GM18870 (cell line): ENCODE results near the gene ANXA2R.
A peak's percentile ranks its signal among the peaks of the same experiment; 100 is the strongest.
"Not testable (repeated sequence)": the region's sequence is repeated elsewhere in the genome, so short reads cannot be mapped to it uniquely, and the experiment has no call there.

Experiments
- ATAC-seq: cut with Tn5 transposase; IDR thresholded peaks from one replicate; pipeline ENCODE4 v1.9.1; 2021; ENCODE audit warnings: moderate library complexity; ENCODE audit not compliant: unreplicated experiment

Gene ANXA2R, protein sequence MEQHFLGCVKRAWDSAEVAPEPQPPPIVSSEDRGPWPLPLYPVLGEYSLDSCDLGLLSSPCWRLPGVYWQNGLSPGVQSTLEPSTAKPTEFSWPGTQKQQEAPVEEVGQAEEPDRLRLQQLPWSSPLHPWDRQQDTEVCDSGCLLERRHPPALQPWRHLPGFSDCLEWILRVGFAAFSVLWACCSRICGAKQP

DNA sequence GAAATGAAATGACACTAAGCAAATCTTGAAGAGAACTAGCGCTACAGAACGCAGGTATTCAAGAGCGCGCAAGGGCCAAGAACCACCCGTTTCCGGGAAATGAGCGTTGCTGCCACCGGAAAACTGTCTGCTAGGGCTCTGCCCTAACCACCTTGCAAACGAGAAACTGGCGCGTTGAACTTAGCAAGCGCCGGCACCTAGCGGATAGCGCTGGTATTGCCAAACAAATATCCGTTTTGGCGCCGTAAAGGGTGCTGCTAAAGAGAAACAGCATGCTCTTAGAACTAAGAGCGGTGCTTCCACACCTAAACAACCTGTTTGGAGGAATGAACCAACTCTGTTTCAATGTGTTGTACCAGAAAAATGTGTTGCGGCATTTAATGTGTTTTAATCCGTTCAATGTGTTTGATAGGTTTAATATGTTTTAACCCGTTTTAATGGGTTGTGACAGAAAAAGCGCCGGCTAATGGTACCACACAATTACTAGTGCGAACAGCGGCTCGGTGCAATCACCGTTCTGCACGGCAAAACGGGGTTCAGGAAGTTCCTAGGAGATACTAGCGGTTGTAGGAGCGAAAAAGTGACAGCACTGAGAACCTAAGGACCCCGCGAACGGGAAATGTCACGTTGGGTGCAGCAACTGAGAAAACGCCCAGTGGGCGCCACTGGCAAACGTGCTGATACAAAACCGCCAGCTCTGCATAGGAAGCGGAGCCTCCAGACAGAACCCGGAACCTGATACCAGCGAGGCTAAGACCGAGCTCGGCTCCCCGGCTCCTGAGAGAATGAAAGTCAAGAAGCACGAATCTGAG is at the start of gene ANXA2R:
Gene ANXA2R, minus strand, starts transcription at position 33 of the 812 bp plus-strand sequence. CDS start 273 bp downstream, outside the sequence.
- peak; percentile 40 for ATAC-seq

DNA sequence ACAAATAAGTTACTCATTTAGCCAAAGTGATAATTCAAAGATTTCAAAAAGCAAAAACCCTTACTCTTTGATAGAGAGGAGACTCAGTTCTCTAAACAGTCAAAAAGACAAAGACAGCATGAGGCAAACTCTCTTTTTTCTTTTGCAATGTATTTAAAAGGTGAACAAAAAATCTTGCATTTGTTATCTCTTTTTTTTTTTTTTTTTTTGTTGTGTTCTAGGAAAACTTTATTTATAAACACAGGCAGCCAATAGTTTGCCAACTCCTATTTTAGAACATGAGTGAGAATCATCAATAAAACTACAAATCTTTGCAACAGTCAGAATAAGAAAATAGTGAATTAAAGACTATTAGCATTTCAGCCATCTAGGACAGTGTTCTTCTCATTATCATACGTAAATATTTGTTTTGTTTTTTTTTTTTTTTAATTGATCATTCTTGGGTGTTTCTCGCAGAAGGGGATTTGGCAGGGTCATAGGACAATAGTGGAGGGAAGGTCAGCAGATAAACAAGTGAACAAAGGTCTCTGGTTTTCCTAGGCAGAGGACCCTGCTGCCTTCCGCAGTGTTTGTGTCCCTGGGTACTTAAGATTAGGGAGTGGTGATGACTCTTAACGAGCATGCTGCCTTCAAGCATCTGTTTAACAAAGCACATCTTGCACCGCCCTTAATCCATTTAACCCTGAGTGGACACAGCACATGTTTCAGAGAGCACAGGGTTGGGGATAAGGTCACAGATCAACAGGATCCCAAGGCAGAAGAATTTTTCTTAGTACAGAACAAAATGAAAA is 46.2 kb upstream of the ANXA2R start:
- ATAC-seq: not testable (repeated sequence)

DNA sequence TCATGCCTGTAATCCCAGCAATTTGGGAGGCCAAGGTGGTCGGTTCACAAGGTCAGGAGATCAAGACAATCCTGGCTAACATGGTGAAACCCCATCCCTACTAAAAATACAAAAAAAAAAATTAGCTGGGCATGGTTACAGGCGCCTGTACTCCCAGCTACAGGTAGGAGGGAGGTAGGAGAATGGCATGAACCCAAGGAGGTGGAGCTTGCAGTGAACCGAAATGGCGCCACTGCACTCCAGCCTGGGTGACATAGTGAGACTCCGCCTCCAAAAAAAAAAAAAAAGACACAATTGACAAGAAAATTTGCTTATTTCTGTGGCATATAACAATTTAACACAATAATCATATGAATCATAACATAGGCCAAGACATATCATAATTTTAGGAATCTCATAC is 45.3 kb upstream of the ANXA2R start:
- ATAC-seq: no peak

DNA sequence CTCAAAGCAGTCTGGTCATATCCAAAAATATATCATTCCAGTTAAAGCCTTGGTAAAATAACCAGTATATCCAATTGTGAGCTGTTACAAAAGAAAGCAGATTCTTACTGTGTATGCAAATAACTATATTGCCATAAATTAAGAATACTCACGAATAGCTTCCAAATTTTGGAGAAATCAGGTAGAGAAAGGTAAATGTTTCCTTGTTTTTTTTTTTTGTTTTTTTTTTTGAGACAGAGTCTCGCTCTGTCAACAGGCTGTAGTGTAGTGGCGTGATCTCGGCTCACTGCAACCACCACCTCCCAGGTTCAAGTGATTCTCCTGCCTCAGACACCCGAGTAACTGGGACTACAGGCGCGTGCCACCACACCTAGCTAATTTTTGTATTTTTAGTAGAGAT is 44.3 kb upstream of the ANXA2R start:
- ATAC-seq: not testable (repeated sequence)

DNA sequence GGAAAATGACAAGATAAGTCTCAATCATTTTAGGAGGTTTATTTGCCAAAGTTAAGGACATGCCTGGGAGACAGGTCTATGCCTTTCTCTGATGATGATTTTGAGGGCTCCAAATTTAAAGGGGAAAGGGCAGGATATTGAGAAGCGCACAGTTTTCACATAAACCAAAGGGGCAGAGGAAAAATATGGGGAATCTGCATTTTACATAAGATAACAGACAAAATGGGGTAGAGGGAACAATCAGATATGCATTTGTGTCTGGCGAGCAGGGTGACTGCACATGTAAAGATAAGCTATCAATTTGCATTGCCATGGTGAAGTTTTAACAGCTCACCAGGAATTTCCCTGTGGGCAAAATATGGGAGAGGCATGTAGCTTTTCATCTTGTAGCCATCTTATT is 41.2 kb upstream of the ANXA2R start:
- not testable (repeated sequence) for ATAC-seq

DNA sequence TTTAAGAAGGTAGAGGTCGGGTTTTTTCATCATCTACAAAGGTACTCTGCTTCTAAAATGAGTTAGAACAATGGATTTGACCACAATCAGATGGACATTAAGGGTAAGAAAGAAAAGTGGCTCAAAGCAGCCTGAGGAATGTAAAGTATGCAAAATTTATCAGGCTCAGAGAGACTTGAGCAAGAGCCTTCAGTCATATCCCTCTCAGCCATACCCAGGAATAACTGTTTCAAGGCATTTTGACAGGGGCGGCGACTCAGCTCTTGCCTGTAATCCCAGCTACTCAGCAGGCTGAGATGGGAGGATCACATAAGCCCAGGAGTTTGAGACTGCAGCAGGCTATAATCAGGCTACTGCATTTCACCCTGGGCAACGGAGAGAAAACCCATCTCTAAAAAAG is 38.8 kb upstream of the ANXA2R start:
- ATAC-seq: no peak

DNA sequence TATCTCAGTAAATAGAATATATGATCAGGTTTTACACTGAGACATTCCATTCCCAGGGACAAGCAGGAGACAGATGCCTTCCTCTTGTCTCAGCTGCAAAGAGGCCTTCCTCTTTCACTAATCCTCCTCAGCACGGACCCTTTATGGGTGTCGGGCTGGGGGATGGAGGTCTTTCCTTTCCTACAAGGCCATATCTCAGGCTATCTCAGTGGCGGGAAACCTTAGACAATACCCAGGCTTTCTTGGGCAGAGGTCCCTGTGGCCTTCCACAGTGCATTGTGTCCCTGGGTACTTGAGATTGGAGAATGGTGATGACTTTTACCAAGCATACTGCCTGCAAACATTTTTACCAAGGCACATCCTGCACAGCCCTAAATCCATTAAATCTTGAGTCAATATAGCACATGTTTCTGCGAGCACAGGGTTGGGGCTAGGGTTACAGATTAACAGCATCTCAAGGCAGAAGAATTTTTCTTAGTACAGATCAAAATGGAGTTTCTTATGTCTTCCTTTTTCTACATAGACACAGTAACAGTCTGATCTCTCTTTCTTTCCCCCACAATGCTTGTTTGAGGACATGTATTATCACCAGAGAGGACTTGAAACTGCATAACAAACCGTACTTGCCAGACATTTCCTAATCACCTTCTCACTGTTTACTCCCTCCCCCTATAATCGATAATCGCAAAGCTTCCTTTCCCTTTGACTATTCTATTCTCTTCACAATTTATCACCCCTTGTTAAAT is 37.5 kb upstream of the ANXA2R start:
- ATAC-seq: not testable (repeated sequence)

DNA sequence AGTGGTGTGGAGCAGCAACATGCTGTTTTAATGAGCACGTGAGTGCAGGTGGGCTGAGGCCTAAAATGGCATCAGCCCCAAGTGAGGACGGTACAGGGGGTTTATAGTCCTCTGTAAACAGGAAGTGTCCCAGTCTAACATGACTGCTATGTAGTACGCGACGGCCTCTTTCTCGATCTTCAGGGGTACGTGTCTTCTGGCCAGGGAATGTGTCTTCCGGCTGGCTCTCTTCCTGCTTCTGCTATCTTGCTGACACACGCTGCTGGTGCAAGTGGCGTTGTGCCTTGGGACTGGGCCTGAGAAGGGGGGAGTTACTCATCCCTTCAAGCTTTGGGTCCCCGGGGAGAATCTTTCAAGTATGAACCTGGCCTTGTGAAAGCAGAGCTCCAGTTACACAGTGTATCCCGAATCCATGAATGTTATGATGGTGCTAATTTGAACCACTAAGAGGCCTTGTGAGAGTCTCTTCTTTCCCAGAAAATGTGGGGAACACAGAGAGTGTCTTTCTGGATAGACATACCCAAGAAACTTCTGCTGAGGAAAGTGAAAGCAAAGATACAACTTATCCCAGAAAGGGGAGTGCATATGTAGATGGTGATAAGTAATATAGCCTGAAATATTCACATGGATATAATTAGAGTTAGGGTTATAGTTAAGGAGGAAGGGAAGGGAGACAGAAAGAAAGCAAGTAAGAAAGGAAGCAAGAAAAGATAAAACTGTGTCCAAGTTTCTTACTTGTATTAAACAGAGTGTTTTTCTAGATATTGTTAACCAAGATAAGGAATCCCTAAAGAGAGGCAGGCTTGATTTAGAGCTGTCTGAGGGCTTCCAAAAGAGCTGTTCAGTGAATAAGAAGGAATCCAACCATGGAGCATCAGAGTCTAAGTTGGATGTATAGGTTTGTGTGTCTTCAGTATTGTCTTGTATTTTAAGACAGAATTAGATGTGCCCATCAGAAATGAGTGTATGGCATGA is 35.5 kb upstream of the ANXA2R start:
- no peak for ATAC-seq

DNA sequence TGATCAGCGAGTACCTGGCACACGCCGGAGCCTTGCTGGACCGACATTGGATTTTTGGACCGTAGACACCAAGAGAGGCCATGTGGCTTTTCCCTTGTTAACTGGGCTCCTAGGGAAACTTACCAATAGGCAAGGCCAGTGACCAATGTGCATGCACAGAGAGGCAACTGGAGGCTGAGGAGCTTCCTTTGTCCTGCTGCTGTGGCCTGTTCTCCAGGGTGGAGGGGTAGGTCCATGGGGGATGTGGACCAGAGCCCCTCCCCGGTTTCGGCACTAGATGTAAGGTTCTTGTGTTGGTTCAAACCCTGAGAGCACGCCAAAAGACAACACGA is 34.8 kb upstream of the ANXA2R start:
- no peak for ATAC-seq

DNA sequence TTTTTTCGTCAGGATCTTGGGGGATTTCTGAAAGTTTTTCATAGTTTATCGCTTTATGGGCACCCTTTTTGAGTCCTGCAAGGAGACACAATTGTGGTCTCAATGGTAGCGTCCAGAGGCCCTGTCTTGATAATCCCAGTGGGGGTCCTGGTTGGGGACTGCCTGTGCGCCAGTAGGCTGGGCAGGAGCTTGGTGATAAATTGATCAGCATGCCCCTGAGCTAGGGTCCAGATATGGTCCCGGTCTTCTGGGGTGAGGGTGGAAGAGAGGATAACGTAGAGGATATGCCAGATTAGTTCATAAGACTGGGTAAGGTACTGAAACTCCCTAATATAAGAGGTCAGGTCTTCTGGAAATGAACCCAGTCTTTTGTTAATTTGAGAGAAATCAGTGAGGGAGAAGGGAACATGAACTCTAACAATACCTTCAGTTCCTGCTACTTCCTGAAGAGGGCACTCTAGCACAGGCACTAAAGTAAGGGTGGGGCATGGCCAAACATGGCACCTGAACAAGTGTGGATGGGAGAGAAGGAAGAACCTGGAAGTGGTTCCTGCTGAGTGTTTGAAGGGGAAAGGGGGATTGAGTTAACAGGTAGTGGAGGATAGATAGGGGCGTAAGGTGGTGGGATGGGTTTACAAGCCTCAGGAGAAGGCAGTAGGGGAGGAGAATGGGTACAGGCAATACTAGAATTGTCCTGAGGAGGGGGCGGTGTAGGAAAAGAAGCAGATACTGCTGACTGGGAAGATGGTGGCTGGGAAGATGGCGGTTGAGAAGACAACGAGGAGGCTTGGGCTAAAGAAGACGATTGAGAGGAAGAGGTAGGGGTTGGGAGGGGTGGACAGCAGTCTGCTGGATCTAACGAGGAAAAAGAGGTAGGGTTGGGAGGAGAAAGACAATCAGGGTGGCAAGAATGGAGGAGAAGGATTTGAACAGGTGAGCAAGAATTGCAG is 33.8 kb upstream of the ANXA2R start:
- ATAC-seq: no peak

DNA sequence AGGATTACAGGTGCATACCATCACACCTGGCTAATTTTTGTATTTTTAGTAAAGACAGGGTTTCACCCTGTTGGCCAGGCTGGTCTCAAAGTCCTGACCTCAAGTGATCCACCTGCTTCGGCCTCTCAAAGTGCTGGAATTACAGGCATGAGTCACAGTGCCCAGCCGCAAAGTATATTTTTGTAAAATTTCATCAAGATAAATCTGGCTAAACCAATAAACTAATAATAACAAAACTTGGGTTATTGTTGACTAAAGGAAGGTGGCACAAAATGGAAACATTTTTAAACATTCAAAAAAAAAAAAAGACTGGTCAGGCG is 29.2 kb upstream of the ANXA2R start:
- not testable (repeated sequence) for ATAC-seq

DNA sequence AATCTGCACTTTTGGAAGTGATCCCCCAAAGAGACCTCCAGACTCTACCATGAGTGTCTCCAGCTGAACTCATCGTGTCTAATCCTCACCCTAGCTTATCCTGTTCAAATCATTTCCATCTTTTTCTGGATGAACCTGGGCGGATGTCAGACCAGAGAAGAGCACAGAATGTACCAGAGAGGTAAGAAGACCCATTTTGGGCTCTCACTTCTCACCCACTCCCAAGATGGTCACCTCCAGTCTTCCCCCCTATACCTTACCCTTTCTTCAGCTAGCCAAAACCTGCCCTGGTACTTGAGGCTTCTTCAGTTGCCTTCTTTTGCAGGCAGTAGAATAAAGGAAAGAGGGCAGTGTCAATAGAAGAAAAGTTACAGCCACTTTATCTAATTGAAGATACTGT is 27.9 kb upstream of the ANXA2R start:
- no peak for ATAC-seq

DNA sequence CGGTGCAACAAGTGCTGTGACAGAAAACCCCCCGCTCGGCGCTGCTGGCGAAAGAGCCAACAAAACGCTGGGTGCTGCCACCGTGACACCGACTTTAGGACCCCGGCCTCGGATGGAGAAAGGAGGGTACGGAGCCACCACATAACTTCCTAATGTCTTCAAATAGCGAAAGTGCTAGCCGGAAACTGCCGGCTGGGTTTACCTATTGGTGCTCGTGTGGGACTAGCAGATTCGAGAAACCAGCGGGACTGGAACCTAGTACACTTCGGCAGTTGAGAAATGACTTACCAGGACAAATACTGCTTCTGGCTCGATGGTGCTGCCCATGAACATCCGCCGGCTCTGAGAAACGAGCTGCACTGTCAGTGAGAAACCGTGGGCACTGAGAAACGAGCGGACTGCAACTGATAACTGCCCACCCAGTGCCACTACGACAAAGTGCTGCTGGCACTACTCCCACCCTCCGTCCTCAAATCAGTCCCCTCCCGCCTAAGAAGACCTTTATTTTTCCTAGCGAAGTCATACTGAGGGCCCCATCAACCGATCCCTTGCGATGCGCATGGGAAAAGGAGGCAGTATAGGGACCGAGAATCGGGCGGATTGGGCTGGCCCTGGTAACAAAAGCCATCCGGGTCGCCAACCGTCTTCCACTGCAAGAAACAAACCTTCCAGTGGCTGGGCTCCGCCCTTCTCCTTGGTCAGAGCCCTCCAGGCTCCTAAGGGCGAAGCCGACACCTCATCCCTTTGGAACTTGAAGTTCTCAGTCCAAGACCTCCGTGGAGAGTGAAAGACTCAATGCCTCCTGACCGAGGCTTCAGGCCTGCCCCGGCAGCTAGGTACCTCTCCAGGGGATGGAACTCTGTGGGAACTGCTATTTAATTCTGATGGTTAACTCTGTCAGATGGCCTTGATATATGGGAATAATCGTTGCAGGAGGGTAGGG is 27.0 kb upstream of the ANXA2R start:
- peak; percentile 34 for ATAC-seq

DNA sequence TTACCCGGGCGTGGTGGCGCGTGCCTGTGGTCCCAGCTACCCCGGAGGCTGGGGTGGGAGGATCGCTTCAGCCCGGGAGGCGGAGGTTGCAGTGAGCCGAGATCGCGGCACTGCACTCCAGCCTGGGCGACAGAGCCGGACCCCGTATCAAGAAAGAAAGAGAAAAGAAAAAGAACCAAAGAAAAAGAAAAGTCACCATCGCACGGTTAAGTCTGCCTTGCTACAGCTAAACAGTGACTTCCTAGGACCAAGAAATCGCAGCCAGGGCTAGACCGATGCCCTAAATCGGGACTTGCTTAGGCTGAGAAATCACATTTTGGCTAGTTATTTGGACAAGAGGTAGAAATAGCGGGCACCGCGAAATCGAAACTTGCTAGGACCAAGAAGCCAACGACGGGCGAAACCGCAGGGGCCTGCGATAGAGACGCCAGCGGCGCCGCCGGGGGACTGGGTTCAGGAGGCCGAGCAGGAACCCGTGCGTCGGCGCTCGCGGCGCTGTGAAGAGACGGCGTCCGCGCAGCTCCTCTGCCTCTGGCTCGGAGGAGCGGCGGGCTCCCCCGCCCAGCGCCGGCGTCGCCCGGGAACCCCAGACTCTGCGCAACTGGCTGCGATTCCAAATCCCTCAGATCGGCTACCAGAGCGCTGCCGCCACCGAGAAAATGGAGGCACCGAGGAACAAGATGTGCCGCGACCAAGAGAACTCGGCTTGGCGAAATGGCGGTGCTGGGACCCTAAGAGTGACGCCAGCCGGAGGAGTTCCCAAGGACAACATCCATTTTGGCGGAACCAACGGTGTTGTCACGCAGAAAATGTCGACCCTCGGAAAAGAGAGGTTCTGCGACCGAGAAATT is 26.1 kb upstream of the ANXA2R start:
- ATAC-seq: no peak

DNA sequence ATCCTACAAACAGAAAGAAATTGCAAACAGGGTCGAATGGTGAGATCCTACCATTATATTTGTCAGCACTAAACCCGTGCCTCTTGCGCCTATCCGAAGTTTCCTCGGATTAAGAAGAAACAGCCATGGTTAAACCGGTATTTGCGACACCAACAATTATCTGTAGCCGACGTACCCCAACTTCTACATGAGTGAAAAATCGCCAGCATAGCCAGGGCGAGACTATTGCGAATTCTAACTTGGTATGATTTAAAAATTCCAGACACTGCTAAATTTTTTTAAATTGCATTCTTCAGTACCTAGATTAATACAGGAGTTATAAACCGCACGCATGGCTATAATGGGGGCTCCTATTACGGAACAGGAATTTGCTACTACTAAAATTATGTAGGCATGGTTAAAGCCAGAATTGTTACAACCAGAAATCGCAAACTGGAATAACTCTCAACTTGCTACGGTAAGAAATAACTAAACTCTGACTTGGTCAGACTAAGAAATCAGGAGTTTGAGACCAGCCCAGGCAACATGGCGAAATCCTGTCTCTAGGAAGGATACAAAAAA is 25.3 kb upstream of the ANXA2R start:
- ATAC-seq: no peak

DNA sequence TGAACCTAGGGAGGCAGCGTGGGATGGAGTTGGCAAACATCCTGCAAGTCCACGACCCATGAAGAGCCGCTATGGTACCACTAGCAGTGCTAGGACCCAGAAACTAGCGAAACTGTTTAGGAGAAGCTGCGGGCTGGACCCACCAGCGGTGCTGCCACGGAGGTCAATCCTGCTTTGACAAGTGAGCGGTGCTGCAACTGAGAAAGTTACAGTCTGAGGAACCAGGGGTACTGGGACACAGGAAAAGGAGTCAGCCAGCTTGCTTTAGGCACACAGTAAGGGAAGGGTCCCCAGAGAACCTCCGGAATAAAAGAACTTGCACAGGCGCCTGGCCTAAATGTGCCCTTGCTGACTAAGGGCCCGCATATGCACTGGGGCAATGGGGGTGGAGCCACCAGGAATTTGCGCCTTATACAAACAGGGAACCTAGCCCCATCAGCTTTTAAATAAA is 23.6 kb upstream of the ANXA2R start:
- ATAC-seq: no peak
